ENCODE results near the gene SH2D2A. TPM values are rescaled to one million over a fixed set of nuclear protein-coding genes. Genes with fewer than 3 reads are reported as not detected.

The SH2D2A gene
- total RNA-seq, 2 donors from 2014 or later, result 0.81 to 1.1 TPM

DNA sequence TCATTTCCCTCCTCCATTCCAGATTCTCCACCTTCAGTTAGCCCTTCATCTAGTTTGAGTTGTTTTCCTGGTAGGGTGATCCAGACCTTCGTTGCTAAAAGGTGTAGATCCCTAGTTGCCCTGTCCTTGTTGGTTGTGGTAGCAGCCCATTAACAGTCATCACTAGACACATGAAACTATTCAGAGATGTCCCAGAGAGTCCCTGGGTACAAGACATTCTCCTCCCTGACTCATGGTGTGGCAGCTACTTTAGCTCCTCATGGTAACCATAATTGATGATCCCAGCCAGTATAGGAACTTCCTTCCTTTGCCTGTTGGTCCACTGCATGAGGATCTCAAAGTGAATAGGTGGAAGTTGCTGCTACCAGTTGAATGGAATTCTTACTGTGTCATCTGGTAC, 6.0 kb upstream of the SH2D2A start:
- Histone ChIP-seq H3K9me3 (no peaks in the 10 kb centered on the region), H3K4me3 (no peak overlapping the region), H3K27ac (no peak overlapping the region), H3K36me3 (no peaks in the 10 kb centered on the region), H3K27me3 (replicated peaks; ENCODE audit: insufficient read depth) (no peaks in the 10 kb centered on the region), H3K4me1 (ENCODE audit: control insufficient read depth in 1 of 2, low read depth in 2 of 2) (no peaks in the 10 kb centered on the region)
- no peak for ATAC-seq (ENCODE audit: insufficient number of reproducible peaks, low FRiP score, low read depth)
- DNase-seq (ENCODE audit: low spot score), result no peak
- TF ChIP-seq, protein P1, sequence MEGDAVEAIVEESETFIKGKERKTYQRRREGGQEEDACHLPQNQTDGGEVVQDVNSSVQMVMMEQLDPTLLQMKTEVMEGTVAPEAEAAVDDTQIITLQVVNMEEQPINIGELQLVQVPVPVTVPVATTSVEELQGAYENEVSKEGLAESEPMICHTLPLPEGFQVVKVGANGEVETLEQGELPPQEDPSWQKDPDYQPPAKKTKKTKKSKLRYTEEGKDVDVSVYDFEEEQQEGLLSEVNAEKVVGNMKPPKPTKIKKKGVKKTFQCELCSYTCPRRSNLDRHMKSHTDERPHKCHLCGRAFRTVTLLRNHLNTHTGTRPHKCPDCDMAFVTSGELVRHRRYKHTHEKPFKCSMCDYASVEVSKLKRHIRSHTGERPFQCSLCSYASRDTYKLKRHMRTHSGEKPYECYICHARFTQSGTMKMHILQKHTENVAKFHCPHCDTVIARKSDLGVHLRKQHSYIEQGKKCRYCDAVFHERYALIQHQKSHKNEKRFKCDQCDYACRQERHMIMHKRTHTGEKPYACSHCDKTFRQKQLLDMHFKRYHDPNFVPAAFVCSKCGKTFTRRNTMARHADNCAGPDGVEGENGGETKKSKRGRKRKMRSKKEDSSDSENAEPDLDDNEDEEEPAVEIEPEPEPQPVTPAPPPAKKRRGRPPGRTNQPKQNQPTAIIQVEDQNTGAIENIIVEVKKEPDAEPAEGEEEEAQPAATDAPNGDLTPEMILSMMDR (IDR thresholded peaks at IDR 0.05), result no peak

DNA sequence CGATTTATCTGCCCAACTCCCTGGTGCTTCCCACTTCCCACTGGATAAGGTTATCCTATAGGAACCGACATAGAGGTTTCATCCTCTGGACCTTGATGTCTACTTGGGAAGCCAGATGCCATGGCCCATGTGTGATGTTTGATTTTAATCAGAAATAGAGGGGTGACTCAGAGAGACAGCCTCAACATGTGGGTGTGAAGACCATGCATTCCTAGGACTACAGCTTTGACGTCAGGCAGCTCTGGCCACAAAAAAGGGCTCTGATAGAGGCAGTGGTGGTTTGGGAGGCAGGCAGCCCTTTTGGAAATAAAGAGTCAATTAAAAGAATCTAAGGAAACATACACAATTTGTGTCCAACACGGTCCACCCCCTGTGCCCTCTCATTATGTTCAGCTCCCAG, 5.2 kb upstream of the SH2D2A start:
- DNase-seq (ENCODE audit: low spot score) (no peak), ATAC-seq (ENCODE audit: insufficient number of reproducible peaks, low FRiP score, low read depth) (no peak)
- no peak overlapping the region for H3K4me3 ChIP-seq
- H3K36me3 ChIP-seq, result no peaks in the 10 kb centered on the region
- no peaks in the 10 kb centered on the region for H3K9me3 ChIP-seq
- H3K27me3 ChIP-seq (replicated peaks; ENCODE audit: insufficient read depth), result no peaks in the 10 kb centered on the region
- TF ChIP-seq, protein P1 (IDR thresholded peaks at IDR 0.05), result no peak
- H3K4me1 ChIP-seq (ENCODE audit: control insufficient read depth in 1 of 2, low read depth in 2 of 2), result no peaks in the 10 kb centered on the region
- no peak overlapping the region for H3K27ac ChIP-seq

DNA sequence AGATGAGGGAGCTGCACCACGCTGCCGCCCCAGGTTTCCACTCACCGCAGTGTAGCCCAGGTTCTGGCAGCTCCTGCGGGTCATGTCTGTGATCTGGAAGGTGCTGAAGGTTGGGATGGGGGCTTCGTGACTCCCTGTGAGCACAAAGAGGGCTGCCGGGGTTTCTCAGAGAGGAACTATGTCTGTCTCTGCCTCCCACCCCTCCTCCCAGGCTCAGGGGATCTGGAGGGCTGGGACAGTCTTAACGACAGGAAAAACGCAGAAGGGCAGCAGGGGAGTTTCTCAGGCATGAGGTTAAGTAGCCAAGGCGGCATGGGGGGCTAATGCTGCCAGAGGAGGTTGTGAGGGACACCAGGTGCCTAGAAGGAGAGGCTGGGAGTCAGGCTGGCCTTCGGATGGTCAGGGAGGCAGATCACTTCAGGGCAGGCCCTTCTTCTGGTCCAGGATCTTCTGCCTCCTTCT, 656 bp downstream of the SH2D2A start:
- Histone ChIP-seq H3K4me1 (ENCODE audit: control insufficient read depth in 1 of 2, low read depth in 2 of 2) (peaks cover 8 to 15% of the 10 kb centered on the region in 2 donors), H3K27ac (peak overlapping the region in 1 of 2 donors; percentile 6), H3K27me3 (replicated peaks; ENCODE audit: insufficient read depth) (no peaks in the 10 kb centered on the region), H3K4me3 (peak overlapping the region; percentile 33), H3K36me3 (no peaks in the 10 kb centered on the region), H3K9me3 (no peaks in the 10 kb centered on the region)
- TF ChIP-seq, protein P1 (IDR thresholded peaks at IDR 0.05), result no peak
- ATAC-seq (ENCODE audit: insufficient number of reproducible peaks, low FRiP score, low read depth), result no peak
- DNase-seq (ENCODE audit: low spot score), result no peak

DNA sequence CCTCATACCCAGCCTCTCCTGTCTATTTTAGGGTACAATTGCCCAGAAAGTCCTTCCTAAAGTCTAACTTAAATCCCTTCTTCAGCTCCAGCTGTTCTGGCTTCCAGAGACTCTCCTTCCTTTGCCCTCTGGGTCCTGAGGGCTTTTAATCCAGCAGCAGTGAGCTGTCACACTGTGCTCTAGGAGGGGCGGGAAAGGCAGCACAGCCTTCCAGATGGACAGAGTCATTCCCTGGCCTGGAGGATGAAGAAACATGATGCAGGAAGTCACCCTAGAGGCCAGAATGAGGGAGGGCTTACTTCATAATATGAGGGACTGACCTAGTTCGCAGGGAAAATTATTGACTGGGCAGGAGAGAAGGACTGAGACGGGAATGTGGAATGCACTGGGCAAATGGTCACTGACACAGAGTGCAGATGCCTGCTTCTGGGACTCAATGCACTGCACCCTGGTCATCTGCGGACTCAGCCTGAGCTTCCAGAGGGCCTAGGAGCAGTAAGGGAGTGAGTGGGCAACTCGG, 1.3 kb downstream of the SH2D2A start:
- no peaks in the 10 kb centered on the region for H3K27me3 ChIP-seq (replicated peaks; ENCODE audit: insufficient read depth)
- H3K4me1 ChIP-seq (ENCODE audit: control insufficient read depth in 1 of 2, low read depth in 2 of 2), result peaks cover 8 to 15% of the 10 kb centered on the region in 2 donors
- TF ChIP-seq, protein P1 (IDR thresholded peaks at IDR 0.05), result no peak
- no peaks in the 10 kb centered on the region for H3K36me3 ChIP-seq
- ATAC-seq (ENCODE audit: insufficient number of reproducible peaks, low FRiP score, low read depth) (no peak), DNase-seq (ENCODE audit: low spot score) (peak; percentile 13)
- no peaks in the 10 kb centered on the region for H3K9me3 ChIP-seq
- no peak overlapping the region for H3K4me3 ChIP-seq
- peak overlapping the region in 1 of 2 donors; percentile 20 for H3K27ac ChIP-seq

DNA sequence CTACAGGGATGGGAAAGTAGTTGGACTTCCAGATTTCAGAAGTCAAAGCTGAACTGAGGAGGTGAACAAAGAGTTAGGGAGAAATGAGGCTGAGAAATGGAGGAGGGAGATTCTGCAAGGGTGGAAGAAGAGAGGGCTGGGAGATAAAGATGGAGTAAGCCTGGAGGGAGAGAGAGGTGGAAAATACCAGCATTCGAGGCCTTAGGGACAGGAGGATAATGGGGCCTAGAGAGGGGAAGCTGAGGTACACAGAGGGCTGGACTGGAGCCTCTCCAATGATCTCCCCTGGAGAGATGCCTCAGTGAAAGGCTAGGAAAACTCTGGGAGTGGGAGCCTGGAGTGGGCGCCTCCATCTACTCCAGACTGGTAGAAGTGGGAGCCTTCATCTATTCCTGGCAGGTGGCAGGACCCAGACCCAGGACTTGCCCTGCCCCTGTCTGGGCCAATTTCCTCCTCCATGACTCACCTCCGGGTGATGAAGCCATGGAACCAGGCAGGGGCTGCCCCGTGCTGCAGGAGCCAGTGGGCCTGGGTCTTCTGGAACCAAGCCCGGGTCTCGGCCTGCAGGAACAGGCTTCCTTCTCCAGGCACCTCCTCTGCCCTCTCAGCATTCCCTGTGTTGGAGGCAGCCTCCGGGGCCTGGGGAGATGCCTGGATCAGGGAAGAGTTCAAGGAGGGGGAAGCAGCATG, 1.9 kb downstream of the SH2D2A start:
- DNase-seq (ENCODE audit: low spot score) (no peak), ATAC-seq (ENCODE audit: insufficient number of reproducible peaks, low FRiP score, low read depth) (no peak)
- Histone ChIP-seq H3K27me3 (replicated peaks; ENCODE audit: insufficient read depth) (no peaks in the 10 kb centered on the region), H3K4me1 (ENCODE audit: control insufficient read depth in 1 of 2, low read depth in 2 of 2) (peaks cover 8 to 15% of the 10 kb centered on the region in 2 donors), H3K36me3 (no peaks in the 10 kb centered on the region), H3K9me3 (no peaks in the 10 kb centered on the region), H3K27ac (peak overlapping the region in 1 of 2 donors; percentile 20), H3K4me3 (peak overlapping the region; percentile 77)
- TF ChIP-seq, protein P1 (IDR thresholded peaks at IDR 0.05), result no peak

Data from thoracic aorta (tissue), 2 donors.